Heart right ventricle (tissue), 16 donors: ENCODE results near the gene FAM234B. TPM values are rescaled to one million over a fixed set of nuclear protein-coding genes. Genes with fewer than 3 reads are reported as not detected.

Experiments used
- ATAC-seq, 8 donors: fragments of 200-7000 bp; cut with Tn5 transposase; one replicate each; pipeline ENCODE4 v1.9.1; 2020; ENCODE audit warnings: mild to moderate bottlenecking in 8 of 8, moderate library complexity in 8 of 8, moderate number of reproducible peaks in 1 of 8
- DNase-seq, 2 donors: peaks; one replicate each; pipeline ENCODE4 v3.0.0-alpha.2; 2020
- H3K27ac ChIP-seq, 10 donors: fragments of 200-600 bp; sonication (generic) in 2 of 10; one replicate each; pipeline versions ENCODE4 v1.5.0 to v1.8.0; 2020 to 2022; ENCODE audit warnings: mild to moderate bottlenecking in 3 of 10
- H3K27me3 ChIP-seq, 7 donors: fragments of 200-600 bp; one replicate each; pipeline ENCODE4 v1.8.0; 2021 to 2022; ENCODE audit warnings: mild to moderate bottlenecking in 2 of 7
- H3K36me3 ChIP-seq, 9 donors: fragments of 200-600 bp; sonication (generic) in 1 of 9; one replicate each; pipeline versions ENCODE4 v1.5.0 to v1.8.0; 2020 to 2022; ENCODE audit warnings: mild to moderate bottlenecking in 2 of 9
- H3K4me1 ChIP-seq, 9 donors: fragments of 200-600 bp; sonication (generic) in 1 of 9; one replicate each; pipeline versions ENCODE4 v1.5.0 to v1.8.0; 2020 to 2022; ENCODE audit warnings: mild to moderate bottlenecking in 4 of 9
- H3K4me3 ChIP-seq, 10 donors: fragments of 200-600 bp; sonication (generic) in 2 of 10; one replicate each; pipeline versions ENCODE4 v1.5.0 to v1.8.0; 2020 to 2022; ENCODE audit warnings: mild to moderate bottlenecking in 7 of 10, moderate library complexity in 2 of 10
- H3K9me3 ChIP-seq, 11 donors: fragments of 200-600 bp in 10 of 11; sonication (generic) in 2 of 11; one replicate each; pipeline versions ENCODE4 v1.5.0 to v1.8.0; 2013 to 2022; ENCODE audit warnings: mild to moderate bottlenecking in 2 of 11, control low read depth in 1 of 11, moderate library complexity in 1 of 11
- WGBS, 2 donors: extraction: QIAGEN DNeasy Blood & Tissue Kit; methylation state at CpG; one replicate each; pipeline ENCODE4 v1.1.7; 2013; ENCODE audit warnings: inconsistent platforms in 1 of 2; 5-methylcytosine and 5-hydroxymethylcytosine counted together
- intact Hi-C, 10 donors: fragments of 100-400 bp; cut with DNase I; formaldehyde crosslinking; loops; one replicate each; pipeline versions ENCODE4 v1.11.1 to v1.14.2; 2022
- polyA plus RNA-seq, 2 donors: library from polyadenylated mRNA; stranded (reverse); fragments of 200-250 nt; gene quantifications; one replicate each; pipeline ENCODE4 v1.2.3, GENCODE V29; 2013
- total RNA-seq, 10 donors: library from RNA; stranded (reverse); fragmentation: NEBNext Ultra II Directional in 3 of 10; extraction: Animal tissue kit (Norgen Biotek cat#: 25700) in 3 of 10; gene quantifications; one replicate each; pipeline versions ENCODE4 v1.2.1 to v1.2.4, GENCODE V29; 2021 to 2023
- TF ChIP-seq, protein P1 (sequence below), 9 donors: fragments of 200-600 bp; sonication (generic) in 2 of 9; IDR thresholded peaks; one replicate each; pipeline versions ENCODE4 v1.5.0 to v1.8.0; 2021 to 2022; ENCODE audit warnings: antibody characterized with exemption in 9 of 9, mild to moderate bottlenecking in 5 of 9, moderate library complexity in 1 of 9
- donor health status: Arrhythmogenic right ventricular cardiomyopathy.
- donor health status: ischemic (EF 13 %, LVEDD 7.1; RV severe dilation, severe dysfunction).
- donor health status: healthy with polysubstance abuse.
- donor health status: DM: no; HTN: yes; CAD: no.
- donor health status: DM: no; HTN: no; CAD: no.
- donor health status: ischemic (EF 25% LVEDD 6.9; RV normal size, moderate dysfunction).
- donor health status: ischemic (EF 25% LVEDD 5.7; RV mildly dilated, moderate dysfunction).
- donor health status: healthy.
- donor health status: DM: yes; HTN: yes; CAD: no.
- donor health status: Ischemic cardiomyopathy.
- donor health status: ischemic (EF 35%, LVEDD 5.7; RV mildly dilated, moderate dysfunction).
- donor health status: nonischemic (EF 11% LVEDD 7.7; RV severe dilation, severe dysfunction).
- donor health status: DM: yes; HTN: yes; CAD: no.
- donor health status: PGD.
- donor health status: ischemic (EF 29% LVEDD 5.4; RV normal size, mild dysfunction).
- donor health status: nonischemic (EF 23%, LVEDD 6.1; RV moderate dilation, normal function).

The FAM234B gene
- total and polyA plus RNA-seq, 12 donors: 0.59 to 3.6 (median 2.2) TPM

DNA sequence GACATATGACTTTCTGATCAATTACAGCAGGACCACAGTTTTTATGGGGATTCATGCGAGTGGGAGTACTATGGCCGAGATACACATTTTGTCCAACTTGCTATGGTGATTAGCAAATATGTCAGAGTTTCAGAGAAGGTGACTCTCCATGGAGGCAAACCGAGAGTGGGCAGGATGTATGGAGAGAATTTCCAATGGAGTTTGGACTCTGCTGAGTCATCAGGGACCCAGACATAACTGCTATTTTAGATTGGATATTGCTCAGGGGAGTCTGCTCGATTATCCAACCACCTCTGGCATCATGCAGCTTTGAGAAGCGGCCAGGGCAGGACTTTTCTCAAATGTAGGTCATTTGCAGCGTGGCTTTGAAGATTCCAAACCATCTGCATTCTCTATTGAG, 68.8 kb downstream of the FAM234B start:
- H3K4me3 ChIP-seq: no peak overlapping the region
- peaks cover 7 to 39% (median 20%) of the 10 kb centered on the region in 9 donors for H3K4me1 ChIP-seq
- 92 to 94% methylated on average over 6 of the region's 6 CpGs for WGBS, 2 donors
- no peaks in the 10 kb centered on the region for H3K27me3 ChIP-seq
- intact Hi-C loops: no loop called here
- TF ChIP-seq, protein P1, sequence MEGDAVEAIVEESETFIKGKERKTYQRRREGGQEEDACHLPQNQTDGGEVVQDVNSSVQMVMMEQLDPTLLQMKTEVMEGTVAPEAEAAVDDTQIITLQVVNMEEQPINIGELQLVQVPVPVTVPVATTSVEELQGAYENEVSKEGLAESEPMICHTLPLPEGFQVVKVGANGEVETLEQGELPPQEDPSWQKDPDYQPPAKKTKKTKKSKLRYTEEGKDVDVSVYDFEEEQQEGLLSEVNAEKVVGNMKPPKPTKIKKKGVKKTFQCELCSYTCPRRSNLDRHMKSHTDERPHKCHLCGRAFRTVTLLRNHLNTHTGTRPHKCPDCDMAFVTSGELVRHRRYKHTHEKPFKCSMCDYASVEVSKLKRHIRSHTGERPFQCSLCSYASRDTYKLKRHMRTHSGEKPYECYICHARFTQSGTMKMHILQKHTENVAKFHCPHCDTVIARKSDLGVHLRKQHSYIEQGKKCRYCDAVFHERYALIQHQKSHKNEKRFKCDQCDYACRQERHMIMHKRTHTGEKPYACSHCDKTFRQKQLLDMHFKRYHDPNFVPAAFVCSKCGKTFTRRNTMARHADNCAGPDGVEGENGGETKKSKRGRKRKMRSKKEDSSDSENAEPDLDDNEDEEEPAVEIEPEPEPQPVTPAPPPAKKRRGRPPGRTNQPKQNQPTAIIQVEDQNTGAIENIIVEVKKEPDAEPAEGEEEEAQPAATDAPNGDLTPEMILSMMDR (IDR thresholded peaks at IDR 0.05): no peak
- no peak for DNase-seq
- peaks cover 0 to 12% (median 5%) of the 10 kb centered on the region in 11 donors for H3K9me3 ChIP-seq
- H3K36me3 ChIP-seq: no peaks in the 10 kb centered on the region
- H3K27ac ChIP-seq: no peak overlapping the region
- no peak for ATAC-seq

DNA sequence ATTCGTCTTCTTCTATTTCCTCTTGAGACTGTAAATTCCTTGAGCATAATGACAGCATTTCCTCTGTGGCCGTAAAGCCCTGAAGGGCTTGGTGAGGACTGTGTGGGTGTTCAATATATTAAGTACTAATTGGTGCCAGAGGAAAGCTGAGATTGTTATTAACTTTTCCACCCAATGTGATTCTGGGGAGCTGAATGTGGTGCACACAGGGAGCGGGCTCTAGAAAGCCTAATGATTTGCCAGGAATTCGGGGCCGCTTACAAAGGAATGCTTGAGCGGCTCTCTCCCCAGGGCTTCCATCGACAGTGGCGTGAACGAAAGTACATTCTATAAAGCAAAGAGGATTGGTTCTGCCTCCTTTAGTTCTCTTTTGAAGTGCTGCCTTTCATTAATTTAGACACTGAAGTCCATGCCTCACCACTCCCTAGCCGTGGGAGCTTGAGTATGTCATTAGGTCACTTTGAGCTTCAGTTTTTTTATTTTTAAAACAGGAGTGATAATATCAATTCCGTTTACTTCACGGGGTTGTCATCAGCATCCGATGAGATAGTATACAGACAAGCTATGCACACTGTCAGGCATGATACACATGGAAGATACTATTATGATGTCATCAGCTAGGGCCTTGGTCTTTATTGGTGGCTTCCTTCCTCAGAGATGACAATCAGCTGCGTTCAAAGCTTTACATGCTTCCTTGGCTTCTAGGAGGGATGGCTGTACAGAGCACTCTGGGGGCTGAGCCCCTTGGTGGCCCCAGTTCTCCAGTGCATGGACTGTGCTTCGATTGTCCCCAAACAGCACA, 70.3 kb downstream of the FAM234B start:
- peak in 6 of 8 donors; percentile 13 to 45 (median 33) for ATAC-seq
- 44 to 46% methylated on average over 15 of the region's 15 CpGs for WGBS, 2 donors
- TF ChIP-seq, protein P1 (IDR thresholded peaks at IDR 0.05): no peak
- intact Hi-C loops: loop anchor here in 2 of 10 donors (5.0 kb wide), 2 partner anchors 38 to 83 kb away; partner anchors contain the start of gene EMP1 (in 1 of the 2)
- Histone ChIP-seq H3K4me3 (no peak overlapping the region), H3K9me3 (peaks cover 0 to 7% (median 0%) of the 10 kb centered on the region in 11 donors), H3K36me3 (no peaks in the 10 kb centered on the region), H3K4me1 (peaks cover 7 to 46% (median 27%) of the 10 kb centered on the region in 9 donors), H3K27ac (peak overlapping the region in 4 of 10 donors; percentile 9 to 44 (median 31)), H3K27me3 (no peaks in the 10 kb centered on the region)
- no peak for DNase-seq

DNA sequence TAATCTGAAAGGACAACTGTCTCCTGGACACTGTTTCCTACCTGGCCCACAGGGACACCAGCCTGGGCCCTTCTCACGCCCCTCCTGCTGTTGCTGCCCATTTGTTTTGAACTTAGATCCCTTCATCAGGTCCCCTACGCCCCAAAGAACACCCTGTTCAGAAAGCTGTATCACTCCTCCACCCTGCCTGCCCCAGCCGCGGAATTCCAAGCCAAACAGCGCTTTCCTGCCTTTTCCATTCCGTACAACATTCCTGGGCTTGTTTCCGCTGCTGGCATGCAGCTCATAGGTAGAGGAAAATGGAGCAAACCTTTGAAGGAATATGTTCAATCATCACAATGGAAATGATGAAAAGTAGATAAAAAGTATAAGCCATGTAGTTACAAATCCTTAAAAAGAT, 72.1 kb downstream of the FAM234B start:
- Histone ChIP-seq H3K27ac (peak overlapping the region in 6 of 10 donors; percentile 1 to 57 (median 43)), H3K9me3 (peaks cover 0 to 7% (median 0%) of the 10 kb centered on the region in 11 donors), H3K4me1 (peaks cover 7 to 46% (median 31%) of the 10 kb centered on the region in 9 donors), H3K36me3 (no peaks in the 10 kb centered on the region), H3K27me3 (no peaks in the 10 kb centered on the region), H3K4me3 (no peak overlapping the region)
- TF ChIP-seq, protein P1 (IDR thresholded peaks at IDR 0.05): no peak
- intact Hi-C loops: loop anchor here in 2 of 10 donors (5.0 kb wide), 2 partner anchors 36 to 81 kb away; partner anchors contain the start of gene EMP1 (in 1 of the 2)
- 67 to 74% methylated on average over 7 of the region's 7 CpGs for WGBS, 2 donors
- peak in 6 of 8 donors; percentile 25 to 77 (median 54) for ATAC-seq
- DNase-seq: no peak

DNA sequence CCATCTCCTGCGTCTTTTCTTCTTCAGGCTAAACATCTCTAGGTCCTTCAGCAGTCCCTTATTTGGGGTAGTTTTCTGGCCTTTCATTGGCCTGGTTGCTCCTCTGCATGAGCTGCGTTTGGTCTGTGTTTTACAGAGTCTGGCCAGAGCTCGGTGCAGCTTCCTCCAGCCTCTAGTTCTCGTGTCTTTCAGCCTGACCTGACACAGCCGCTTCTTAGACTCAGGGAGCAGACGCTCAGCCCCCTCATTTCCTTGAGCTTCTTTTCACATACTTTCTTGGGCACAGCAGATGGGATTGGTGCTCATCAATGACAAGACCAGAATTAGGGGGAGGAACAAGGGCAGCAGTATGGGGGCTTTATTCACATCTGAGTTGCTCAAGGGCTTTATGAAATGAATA, 72.8 kb downstream of the FAM234B start:
- no peaks in the 10 kb centered on the region for H3K27me3 ChIP-seq
- no peak overlapping the region for H3K4me3 ChIP-seq
- intact Hi-C loops: loop anchor here in 2 of 10 donors (5.0 kb wide), 2 partner anchors 35 to 80 kb away; partner anchors contain the start of gene EMP1 (in 1 of the 2)
- DNase-seq (no peak), ATAC-seq (peak in 7 of 8 donors; percentile 22 to 55 (median 39))
- H3K9me3 ChIP-seq: peaks cover 0 to 3% (median 0%) of the 10 kb centered on the region in 11 donors
- TF ChIP-seq, protein P1 (IDR thresholded peaks at IDR 0.05): no peak
- 52 to 62% methylated on average over 6 of the region's 6 CpGs for WGBS, 2 donors
- peaks cover 7 to 46% (median 31%) of the 10 kb centered on the region in 9 donors for H3K4me1 ChIP-seq
- H3K27ac ChIP-seq: peak overlapping the region in 6 of 10 donors; percentile 5 to 34 (median 26)
- H3K36me3 ChIP-seq: no peaks in the 10 kb centered on the region
